Forelimb muscle (tissue), 1 donor: Measurements from ENCODE around the gene LRP1B. TPM values are rescaled to one million over a fixed set of nuclear protein-coding genes. Genes with fewer than 3 reads are reported as not detected.
"Not testable (repeated sequence)": the region's sequence is repeated elsewhere in the genome, so short reads cannot be mapped to it uniquely, and the experiment has no call there.

ENCODE experiments used
- DNase-seq: peaks from one replicate; pipeline ENCODE4 v3.0.0-alpha.2; 2013; ENCODE audit warnings: low read depth
- polyA plus RNA-seq: library from polyadenylated mRNA; unstranded; fragments of 120-200 nt; gene quantifications from one replicate; pipeline ENCODE4 v1.2.1, GENCODE V29; 2013; ENCODE audit not compliant: insufficient read length

LRP1B gene
- polyA plus RNA-seq, 1 donor = 2.2 TPM

GRCh38 chr2:140714586-140714985, 1416.2 kb downstream of the LRP1B start:
- no peak for DNase-seq

- no peak for DNase-seq
Observed at GRCh38 chr2:140711867-140712266, 1418.9 kb downstream of the LRP1B start.

- DNase-seq = no peak
Observed at GRCh38 chr2:140701726-140702125, 1429.1 kb downstream of the LRP1B start.

- DNase-seq = no peak
Observed at GRCh38 chr2:140698636-140699035, 1432.2 kb downstream of the LRP1B start.

GRCh38 chr2:140696449-140696848, 1434.4 kb downstream of the LRP1B start:
- no peak for DNase-seq

DNA sequence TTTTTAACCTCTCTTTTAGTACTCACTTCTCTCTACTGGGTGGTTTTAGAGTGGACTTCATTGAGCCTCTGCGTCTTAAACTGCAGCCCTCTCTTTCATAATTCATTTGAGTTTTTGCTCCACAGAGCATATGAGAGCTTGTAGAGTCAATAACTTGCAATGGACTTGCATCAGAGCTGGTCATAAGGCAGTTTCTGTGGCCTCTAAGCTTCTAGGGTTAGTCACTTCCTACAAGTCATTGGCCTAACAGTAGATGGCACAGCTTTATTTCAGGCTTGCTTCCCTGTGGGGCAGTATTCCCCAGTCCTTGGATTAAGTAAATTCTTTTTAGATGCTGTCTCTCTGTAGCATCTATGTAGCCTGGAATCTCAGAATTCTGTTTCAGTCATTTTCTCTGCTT, 1435.7 kb downstream of the LRP1B start:
- DNase-seq = no peak

GRCh38 chr2:140687825-140688224, 1443.0 kb downstream of the LRP1B start:
- DNase-seq = no peak

GRCh38 chr2:140683658-140684057, 1447.2 kb downstream of the LRP1B start:
- DNase-seq = no peak

DNA sequence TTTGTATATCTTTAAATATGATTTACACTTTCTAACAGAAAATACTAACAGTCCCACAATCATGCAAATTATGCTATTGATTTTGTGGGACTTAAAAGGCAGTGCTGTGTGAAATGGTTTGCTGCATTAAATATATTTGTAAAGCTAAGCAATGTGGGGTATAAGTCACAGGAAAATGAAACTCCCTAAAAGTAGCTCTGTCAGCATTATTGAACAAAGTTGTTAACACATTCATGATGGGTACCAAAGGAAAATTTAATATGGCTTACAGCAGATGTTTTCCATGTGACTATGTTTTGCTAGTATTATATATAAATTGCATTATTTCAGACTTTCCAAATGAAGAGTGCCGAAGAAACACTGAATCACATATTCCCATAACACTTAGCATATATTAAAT, 1450.0 kb downstream of the LRP1B start:
- no peak for DNase-seq

- DNase-seq = no peak
Observed at GRCh38 chr2:140679752-140680151, 1451.1 kb downstream of the LRP1B start.

GRCh38 chr2:140669911-140670310, 1460.9 kb downstream of the LRP1B start:
- DNase-seq = no peak

GRCh38 chr2:140667203-140667602, 1463.6 kb downstream of the LRP1B start:
- DNase-seq = no peak

DNA sequence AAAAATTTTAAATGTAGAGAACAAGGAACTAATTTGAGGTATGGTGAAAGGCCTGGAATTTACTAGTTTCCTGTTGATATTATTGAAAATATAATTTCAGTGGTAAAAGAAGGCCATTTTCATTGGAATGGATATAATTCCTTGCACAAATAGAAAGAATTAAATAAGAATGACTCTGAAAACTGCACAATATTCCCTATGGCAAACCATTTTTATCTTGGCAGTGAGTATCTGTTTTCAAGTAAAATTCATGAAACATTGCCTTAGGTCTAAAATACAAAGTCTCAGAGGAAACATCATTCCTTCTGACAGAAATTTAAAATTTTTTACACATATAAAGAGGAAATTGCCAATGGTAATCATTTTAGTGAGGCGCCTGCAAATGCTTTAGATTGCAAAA, 1468.3 kb downstream of the LRP1B start:
- no peak for DNase-seq

DNA sequence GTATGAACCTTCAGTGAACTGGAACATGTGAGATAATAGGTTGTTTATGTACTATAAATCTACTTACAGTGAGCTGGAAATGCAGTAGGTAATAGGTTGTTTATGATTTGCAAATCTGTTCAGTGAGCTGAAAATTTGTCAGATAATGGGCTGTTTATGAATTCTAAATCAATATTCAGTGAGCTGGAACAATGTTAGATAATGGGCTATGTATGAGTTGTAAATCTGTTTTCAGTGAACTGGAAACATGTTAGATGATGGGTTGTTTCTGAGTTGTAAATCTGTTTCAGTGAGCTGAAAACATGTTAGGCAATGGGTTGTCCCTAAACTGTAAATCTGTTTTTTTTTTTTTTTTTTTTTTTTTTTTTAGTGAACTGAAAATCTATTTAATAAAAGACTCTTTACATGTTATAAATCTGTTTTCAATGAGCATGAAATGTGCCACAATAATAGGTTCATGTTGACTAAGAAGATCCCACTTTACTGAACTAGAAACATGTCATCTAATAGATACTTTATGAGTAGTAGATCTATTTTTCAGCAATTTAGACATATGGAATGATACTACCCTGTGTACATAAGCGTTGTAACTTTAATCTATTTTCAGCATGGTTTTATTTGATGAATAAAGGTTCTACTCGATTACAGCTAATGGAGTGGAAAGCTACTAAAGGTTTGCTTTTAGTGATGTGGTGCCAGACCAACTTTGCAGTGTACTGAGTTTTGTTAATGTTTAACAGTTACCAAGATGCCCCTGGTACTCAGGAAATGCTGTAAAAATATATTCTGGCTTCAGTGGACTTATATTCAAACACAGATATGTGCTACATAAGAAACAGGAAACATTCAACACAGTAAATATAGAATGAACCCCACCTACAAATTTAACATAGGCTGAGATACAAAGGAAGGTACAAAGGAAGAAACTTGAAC, 1471.8 kb downstream of the LRP1B start:
- no peak for DNase-seq

GRCh38 chr2:140657657-140658056, 1473.2 kb downstream of the LRP1B start:
- no peak for DNase-seq

GRCh38 chr2:140654565-140654964, 1476.3 kb downstream of the LRP1B start:
- DNase-seq = no peak

DNA sequence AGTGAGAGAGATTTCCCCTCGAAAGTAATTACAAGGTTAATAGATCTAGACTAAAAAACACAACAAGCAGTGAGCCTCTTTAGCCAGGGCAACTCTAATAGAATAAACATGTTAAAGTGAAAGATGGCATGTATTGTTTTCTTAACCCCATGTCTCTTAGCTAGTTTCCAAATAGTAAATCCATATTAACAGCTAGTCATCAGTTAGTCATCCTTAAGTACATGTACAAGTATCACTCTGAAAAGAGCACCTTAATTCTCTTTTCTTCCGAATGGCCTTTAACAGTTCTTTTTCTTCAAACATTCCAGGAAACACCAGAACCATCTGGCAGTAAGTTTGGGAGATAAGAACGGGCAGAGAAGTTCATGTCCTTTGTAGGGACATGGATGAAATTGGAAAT, 1480.0 kb downstream of the LRP1B start:
- DNase-seq = no peak

- DNase-seq = not testable (repeated sequence)
Observed at GRCh38 chr2:140650134-140650533, 1480.7 kb downstream of the LRP1B start.

DNA sequence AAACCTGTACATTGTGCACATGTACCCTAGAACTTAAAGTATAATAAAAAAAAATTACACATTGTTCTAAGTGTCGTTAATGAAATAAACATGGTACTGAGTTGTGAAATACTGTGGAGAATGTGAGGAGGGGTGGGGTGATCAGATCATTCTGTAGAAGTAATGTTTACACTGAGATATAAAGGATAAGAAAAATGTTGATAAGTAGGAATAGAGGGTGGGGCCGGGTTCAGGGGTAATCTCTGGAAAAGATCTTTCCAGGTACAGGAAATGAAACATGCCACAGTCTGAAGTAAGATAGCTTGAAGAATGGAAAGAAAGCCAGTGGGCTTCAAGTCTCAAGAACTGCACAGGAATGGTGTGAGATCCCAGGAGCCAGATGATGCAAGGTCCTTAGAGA, 1482.4 kb downstream of the LRP1B start:
- DNase-seq = no peak

DNA sequence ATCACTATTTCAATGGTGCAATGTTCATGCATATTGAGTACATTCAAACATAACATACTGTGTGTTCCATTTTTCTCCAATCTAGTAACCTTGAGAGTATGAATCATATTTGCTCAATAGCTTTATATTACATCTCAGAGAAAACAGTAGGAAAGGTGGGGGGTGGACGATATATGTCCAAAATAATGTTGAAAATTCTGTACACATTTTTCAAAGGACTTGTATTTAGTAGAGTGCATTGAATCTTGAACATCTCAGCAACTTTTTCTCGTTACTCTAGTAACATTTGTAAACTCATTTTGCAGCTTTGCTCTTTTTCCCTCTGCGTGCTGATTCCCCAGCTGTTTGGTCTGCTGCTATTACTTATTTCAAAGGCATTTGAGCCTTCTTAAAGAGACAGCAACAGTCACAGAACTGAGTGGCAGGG, 1487.0 kb downstream of the LRP1B start:
- DNase-seq = no peak

- no peak for DNase-seq
Observed at GRCh38 chr2:140641163-140641562, 1489.7 kb downstream of the LRP1B start.

DNA sequence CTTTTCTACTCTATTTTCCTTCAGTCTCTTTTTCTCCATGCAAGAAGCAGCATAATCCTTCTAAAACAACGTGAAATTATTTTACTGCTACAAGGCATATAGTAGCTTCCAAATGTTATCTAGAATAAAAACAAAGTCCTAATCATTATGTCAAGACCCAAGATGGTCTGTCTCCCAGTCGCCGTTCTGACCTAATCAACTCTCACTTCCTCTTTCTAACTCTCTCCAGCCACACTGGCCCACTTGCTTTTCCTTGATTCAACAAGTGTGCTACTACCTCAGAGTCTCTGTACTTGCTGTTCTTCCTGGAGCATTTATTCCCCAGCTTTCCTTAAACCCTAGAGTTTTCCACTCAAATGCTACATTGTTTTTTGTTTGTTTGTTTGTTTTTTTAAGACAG, 1491.2 kb downstream of the LRP1B start:
- no peak for DNase-seq

DNA sequence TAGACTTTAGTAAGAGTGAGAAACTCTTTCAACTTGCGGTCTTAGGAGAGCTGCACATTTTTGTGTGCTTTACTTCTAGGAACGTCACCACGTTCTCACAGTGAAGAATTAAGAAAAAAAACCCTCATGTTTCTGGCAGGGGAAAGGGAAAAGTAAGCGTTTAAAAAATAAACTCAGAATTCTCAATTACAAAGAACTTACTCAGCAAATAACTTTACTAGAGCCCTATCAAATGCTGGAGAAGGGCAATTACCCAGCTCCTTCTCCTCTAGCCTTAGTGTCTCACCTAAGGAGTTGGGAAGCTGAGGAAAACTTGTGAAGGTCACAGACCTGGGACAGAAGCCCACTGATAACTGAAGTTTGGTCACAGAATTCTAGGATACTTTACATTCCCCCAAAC, 1500.3 kb downstream of the LRP1B start:
- DNase-seq = no peak

DNA sequence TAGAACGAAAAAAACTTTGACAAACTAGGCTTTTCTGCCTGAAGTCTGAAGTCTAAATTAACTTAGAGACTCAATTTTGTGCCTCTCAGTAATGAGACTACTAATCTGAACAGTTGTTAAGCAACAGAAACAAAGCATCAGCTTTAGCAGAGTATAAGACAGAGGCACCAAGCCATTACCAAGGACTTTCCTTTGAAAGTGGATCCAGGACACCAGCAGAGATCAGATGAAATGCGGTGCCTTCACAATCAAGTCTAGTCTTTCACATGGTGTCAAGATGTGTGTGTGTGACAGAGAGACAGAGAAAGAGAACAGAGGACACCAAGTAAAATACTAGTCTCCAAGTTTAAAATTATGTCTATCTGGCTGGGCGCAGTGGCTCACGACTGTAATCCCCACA, 1502.9 kb downstream of the LRP1B start:
- DNase-seq = no peak
